Gastrocnemius medialis (tissue), 4 donors: ENCODE results near the gene BFAR.
"Not testable (repeated sequence)": the region's sequence is repeated elsewhere in the genome, so short reads cannot be mapped to it uniquely, and the experiment has no call there.

ENCODE experiments used
- POLR2A ChIP-seq, 2 donors: fragments of 450-650 bp; IDR thresholded peaks; one replicate each; pipeline ENCODE4 v1.6.1; 2017; ENCODE audit warnings: antibody characterized with exemption in 2 of 2, mild to moderate bottlenecking in 2 of 2, moderate library complexity in 2 of 2
- TF ChIP-seq, protein P1 (sequence below), 5 experiments: fragments of 450-650 bp in 3 of 5; fragments of 200-600 bp in 2 of 5; sonication (generic) in 2 of 5; IDR thresholded peaks in 4 of 5; conservative IDR thresholded peaks in 1 of 5; 1 replicate in 4 of 5; 2 replicates in 1 of 5; pipeline ENCODE4 v1.5.1; 2016 to 2019; ENCODE audit warnings: antibody characterized with exemption in 5 of 5, mild to moderate bottlenecking in 3 of 5, moderate library complexity in 3 of 5

- TF ChIP-seq, protein P1, sequence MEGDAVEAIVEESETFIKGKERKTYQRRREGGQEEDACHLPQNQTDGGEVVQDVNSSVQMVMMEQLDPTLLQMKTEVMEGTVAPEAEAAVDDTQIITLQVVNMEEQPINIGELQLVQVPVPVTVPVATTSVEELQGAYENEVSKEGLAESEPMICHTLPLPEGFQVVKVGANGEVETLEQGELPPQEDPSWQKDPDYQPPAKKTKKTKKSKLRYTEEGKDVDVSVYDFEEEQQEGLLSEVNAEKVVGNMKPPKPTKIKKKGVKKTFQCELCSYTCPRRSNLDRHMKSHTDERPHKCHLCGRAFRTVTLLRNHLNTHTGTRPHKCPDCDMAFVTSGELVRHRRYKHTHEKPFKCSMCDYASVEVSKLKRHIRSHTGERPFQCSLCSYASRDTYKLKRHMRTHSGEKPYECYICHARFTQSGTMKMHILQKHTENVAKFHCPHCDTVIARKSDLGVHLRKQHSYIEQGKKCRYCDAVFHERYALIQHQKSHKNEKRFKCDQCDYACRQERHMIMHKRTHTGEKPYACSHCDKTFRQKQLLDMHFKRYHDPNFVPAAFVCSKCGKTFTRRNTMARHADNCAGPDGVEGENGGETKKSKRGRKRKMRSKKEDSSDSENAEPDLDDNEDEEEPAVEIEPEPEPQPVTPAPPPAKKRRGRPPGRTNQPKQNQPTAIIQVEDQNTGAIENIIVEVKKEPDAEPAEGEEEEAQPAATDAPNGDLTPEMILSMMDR (IDR thresholded peaks at IDR 0.05 in 4 of 5, conservative IDR thresholded peaks at IDR 0.05 in 1 of 5) = not testable (repeated sequence)
- not testable (repeated sequence) for TF ChIP-seq POLR2A (IDR thresholded peaks at IDR 0.05)
Observed at GRCh38 chr16:14702672-14703071, 69.9 kb downstream of the BFAR start.
